HG03520 (cell line): ENCODE measurements around the gene TTBK1.
"Not testable (repeated sequence)": the region's sequence is repeated elsewhere in the genome, so short reads cannot be mapped to it uniquely, and the experiment has no call there.

Experiments
- ATAC-seq: cut with Tn5 transposase; IDR thresholded peaks from one replicate; pipeline ENCODE4 v1.9.1; 2021; ENCODE audit warnings: mild to moderate bottlenecking, moderate library complexity; ENCODE audit not compliant: unreplicated experiment

Gene TTBK1

DNA sequence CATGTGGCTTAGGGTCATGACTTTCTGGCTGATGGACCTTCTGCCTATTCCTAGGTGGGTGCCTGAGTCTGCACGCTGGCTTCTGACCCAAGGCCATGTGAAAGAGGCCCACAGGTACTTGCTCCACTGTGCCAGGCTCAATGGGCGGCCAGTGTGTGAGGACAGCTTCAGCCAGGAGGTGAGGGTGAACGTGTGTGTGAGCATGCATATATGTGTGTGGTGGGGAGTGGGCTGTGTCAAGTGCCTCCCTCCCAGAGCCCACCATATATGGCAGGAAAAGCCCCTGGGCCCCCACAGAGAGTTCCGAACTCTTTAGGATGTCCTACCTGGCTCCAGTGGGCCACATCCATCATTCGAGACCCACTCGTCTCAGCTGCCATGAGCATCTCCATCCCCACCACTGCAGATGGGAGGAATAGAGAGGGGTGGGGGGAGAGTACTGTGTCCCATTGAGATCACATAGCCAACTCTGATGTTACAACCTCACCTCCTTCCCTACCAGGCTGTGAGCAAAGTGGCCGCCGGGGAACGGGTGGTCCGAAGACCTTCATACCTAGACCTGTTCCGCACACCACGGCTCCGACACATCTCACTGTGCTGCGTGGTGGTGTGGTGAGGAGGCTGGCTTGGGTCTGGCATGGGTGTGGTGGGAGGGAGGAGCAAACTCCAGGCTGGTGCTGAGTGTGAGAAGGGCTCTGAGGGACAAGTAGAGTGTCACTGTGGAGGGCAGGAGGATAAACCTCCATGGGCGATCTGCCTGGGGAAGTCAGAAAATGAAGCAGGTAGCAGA, 58.0 kb downstream of the TTBK1 start:
- ATAC-seq = no peak

DNA sequence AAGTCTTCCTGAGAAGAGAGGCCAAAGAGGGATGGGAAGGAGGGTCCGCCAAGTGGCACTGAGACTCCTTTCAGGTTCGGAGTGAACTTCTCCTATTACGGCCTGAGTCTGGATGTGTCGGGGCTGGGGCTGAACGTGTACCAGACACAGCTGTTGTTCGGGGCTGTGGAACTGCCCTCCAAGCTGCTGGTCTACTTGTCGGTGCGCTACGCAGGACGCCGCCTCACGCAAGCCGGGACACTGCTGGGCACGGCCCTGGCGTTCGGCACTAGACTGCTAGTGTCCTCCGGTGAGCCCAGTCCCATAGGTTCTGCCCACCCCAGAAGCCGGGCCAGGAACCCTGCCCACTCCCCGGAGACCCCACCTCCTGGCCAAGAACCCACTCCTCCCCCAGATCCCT, 58.8 kb downstream of the TTBK1 start:
- ATAC-seq = no peak

DNA sequence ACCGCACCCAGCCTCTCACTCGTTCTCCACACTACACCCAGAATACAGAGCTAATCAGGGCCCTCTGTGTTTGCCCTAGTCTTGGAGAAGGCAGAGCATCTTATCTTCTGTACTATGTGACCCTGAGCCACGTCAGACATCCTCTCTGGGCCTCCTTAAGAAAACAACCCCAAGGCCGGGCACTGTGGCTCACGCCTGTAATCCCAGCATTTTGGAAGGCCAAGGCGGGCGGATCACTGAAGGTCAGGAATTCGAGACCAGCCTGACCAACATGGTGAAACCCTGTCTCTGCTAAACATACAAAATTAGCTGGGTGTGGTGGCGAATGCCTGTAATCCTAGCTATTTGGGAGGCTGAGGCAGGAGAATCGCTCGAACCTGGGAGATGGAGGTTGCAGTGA, 59.7 kb downstream of the TTBK1 start:
- not testable (repeated sequence) for ATAC-seq

DNA sequence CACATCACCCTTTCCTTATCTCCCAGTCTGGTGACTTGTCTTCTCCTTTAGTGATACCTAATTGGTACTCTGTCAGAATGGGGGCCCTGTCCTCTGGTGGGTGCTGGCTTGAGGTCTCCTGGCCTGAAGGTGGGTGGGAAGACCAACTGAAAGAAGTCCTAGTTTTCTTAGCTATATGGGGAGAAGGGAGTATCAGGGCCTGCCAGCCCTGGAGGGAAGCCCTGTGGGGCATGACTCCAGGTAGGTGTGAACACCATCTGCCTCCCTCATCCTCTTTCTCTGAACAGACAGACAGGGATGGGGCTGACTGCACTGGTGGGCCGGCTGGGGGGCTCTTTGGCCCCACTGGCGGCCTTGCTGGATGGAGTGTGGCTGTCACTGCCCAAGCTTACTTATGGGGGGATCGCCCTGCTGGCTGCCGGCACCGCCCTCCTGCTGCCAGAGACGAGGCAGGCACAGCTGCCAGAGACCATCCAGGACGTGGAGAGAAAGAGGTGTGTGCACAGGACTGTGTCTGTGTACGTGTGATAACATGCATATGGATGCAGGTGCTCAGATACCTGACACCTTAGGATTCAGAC, 60.6 kb downstream of the TTBK1 start:
- ATAC-seq = no peak

DNA sequence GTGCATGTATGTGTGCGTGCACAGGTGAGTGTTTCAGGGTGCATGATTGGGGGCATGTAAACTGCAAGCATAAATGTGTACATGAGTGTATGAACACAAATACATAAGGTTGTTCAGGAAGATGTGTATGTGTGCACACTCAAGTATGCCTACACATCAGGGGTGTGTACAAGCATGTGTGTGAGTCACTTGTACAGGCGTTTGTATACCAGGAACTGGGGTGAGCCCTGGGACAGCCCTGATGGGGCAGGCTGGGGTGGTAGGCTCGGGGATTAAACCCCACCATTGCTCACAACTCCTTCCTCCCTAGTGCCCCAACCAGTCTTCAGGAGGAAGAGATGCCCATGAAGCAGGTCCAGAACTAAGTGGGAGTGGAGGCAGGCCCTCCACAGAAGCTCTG, 61.1 kb downstream of the TTBK1 start:
- no peak for ATAC-seq

DNA sequence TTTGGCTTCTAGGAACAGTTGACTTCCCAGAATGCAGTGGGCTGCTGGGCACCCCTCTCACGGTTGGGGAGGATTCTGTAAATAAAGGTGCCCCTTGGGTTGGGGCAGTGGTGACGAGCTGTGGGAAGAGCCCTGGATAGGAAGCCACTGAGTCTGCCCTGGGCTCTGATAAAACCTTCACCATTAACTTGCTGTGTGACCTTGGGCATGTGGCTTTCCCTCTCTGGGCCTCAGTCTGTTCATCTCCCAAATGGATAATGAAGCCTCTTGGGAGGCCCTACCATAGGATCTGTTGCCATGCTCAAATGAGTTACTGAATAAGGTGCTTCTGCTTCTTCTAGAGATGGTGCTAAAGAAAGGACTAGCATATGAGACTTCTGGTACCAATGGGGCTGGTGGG, 61.6 kb downstream of the TTBK1 start:
- ATAC-seq = no peak

DNA sequence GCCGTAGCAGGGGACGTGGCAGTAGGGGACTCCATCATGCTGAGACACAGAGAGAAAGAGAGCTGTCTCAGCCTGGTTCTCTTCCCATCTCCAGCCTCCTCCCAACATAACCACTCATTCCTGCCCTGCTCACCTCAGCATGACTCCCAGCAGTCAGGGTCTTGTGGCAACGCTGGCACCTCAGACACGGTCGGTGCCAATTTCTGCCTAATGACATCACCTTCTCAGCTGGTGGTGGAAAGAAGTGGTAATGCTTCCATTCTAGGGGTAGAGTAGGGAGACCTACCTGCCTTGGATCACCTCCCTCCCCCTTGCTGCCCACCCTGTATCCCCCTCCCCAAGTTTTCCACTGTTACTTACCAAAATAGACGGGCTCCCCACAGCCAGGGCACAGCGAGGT, 62.8 kb downstream of the TTBK1 start:
- ATAC-seq = no peak

DNA sequence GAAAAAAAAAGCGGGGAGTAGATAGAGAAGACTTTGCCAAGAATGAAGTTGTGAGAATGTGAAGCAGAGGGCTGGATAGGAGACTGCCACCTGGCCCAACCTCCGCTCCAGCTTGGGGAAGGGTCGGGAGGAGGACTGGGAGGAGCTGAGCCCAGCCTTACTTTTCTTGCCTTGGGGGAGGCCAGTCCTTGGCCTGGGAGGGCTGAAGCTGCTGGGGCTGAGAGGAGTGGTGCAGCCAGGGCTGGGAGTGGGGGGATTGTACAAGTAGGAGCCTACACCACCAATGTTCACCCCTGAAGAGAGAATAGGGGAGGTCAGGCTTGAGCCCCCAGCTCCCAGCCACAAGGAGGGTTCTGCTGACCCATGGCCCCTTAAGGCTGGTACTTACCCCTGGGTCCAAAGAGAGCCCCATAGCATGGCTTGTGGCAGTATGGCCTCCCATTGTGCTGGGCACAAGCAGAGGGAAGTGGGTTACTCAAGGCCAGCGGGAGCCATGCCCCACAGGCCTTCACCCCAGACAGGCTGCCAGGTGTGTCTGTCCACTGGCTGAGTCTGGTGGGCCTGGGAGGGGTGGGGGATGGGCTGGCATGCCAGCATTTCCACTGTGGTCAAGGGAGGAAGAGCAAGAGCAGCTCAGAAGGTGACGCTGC, 64.3 kb downstream of the TTBK1 start:
- no peak for ATAC-seq

DNA sequence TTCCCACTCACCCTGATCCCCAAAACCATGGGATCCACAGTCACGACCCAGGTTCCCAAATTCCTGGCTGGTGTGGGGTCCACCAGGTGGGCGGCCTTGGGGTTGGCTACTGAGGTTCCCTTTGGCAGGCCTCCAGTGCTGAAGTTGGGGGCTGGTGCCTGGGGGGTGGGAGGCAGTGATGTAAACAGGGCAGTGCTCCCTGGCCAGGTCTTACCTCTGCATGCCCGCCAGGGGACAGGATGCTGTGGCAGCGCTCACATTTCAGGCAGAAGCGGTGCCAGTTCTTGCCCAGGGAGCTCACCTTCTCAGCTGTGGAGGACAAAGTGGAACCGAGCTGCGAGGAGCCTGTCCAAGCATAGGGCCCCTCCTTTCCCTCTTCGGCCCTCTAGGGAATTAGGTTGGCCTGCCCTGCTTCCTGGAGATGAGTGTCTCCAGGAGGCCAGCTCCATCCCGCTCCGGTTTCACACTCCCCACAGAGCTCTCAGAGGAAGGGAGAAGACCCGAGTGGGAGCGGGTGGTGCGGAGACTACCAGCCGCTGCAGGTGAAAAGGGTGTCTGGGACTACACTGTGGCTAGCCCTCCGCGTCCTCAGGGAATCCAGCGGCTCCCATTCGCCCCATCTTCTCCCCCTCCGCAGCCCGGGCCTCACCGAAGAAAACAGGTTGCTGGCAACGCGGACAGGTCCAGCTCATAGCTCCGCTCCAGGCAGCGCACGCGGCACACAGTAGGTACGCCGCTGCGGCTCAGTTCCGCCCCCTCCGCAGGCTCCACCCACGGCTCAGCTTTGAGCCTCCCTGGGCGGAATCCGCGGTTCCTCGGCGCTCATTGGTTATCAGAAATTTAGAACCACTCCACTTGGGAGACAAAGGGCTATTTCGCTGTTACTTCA, 65.1 kb downstream of the TTBK1 start, which contains the start of gene CRIP3:
CRIP3 (minus strand) TSS at position 726 of the 889 bp plus-strand sequence; CDS start at position 692, 34 bp downstream.
- ATAC-seq = no peak

DNA sequence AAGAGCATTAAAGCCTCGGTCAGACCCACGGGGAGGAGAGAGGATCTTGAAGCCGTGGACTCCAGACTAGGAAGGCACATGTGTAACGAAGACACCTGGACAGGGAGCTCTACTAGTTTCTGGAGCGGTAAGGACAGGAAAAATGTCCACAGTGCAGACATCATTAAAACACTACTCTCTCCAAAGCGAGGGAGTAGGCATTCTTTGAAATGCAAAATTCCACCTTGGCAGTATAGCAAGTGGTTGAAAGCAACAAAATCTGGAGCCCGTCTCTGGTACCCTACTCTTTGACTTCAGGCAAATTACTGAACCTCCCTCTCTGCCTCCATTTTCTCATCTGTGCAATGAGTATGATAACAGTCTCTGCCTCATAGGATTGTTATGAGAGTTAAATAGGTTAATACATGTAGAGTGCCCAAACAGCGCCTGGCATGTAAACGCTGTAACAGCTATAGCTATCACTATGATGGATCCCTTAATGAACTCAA, 65.8 kb downstream of the TTBK1 start:
- no peak for ATAC-seq

DNA sequence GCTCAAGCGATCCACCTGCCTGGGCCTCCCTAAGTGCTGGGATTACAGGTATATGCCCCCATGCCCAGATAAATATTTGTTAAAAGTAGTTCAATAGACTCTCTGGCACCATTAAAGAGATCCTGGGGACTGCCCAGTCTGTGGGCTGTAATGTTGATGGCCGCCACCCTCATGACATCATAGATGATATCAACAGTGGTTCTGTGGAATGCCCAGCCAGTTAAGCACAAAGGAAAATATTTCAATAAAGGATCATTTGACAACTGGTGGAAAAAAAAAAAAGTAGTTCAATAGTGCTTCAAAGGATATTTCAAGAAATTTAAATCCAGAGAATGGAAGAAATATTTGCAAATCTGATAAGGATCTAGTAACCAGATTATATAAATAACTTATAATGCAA, 66.9 kb downstream of the TTBK1 start:
- no peak for ATAC-seq

DNA sequence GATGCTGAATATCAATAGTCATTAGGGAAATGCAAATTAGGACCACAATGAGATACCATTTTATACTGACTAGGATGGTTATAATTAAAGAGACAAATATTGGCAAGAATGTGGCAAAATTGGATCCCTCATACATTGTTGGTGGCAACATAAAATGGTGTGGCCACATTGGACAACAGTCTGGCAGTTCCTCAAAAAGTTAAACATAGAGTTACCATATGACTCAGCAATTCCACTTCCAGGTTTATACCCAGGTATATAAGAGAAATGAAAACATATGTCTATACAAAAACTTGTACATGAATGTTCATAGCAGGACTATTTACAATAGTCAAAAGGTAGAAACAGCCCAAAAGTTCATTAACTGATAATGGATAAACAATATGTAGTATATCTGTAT, 67.3 kb downstream of the TTBK1 start:
- ATAC-seq = no peak

DNA sequence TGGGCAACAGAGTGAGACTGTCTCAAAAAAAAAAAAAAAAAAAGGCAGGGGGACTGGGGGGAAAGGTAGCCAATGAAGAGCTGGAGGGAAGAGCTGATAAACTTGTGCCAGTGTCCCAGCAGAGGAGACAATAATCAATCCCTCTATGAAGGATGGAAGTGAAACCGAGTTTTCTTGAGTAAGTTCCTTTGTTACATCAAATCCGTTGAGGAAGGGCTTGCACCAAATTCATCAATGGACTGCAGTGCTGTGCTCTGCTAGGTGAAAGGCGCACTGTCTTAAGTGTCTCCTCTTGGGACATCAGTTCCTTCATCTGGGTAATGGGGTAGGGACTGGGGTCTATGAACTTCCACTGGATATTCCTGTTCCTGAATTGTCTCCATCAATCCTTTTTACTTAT, 68.4 kb downstream of the TTBK1 start:
- ATAC-seq = no peak

DNA sequence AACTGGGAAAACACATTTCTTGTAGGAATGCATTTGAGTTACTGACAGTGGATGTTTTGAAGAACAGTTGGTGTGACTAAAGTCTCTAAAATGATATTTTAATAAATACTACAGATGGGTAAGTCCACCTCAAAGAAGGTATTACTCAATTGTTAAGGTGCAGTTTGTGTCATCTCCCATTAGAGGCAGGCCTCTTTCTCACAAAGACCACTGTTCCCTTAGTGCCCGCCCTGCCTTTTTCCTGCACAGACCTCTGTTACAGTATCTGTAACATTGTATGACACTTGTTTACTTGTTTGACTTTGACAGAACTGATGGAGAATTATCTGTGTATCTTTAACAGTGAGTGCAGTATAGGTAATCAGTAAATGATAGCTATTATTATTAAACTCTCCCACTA, 70.5 kb downstream of the TTBK1 start:
- no peak for ATAC-seq

DNA sequence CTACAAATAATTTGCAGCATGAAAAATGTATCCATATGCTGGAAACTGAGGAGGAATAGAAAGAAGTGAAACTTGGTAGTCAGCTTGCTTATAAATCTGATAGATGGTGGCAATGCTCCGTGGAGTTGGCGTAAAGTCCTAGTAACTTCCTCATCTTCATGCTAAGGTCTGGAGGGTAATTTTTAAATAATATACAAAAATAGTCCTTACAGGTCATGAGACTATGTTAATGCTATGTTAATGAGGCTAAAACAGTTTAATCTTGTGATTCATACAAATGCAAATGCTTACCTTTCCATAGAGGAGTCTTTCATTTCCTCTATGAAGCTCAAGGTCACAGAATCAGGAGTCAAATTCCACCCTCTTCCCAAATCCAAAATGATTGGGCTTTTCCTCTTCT, 74.7 kb downstream of the TTBK1 start:
- no peak for ATAC-seq

DNA sequence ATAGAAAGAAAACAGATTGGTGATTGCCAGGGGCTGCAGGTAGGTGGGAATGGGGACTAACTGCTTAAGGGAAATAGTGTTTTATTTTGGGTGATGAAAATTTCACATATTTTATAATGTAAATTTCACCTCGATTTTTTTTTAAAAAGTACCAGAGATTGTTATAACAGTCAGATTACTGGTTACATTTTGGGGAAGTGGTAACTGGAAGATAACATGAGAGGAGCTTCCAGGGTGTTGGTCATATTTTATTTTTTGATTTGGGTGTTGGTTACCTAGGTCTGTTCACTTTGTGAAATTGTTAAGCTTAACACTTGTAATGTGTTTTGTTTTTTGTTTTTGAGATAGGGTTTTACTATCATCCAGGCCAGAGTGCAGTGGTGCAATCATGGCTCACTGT, 82.6 kb downstream of the TTBK1 start:
- no peak for ATAC-seq

DNA sequence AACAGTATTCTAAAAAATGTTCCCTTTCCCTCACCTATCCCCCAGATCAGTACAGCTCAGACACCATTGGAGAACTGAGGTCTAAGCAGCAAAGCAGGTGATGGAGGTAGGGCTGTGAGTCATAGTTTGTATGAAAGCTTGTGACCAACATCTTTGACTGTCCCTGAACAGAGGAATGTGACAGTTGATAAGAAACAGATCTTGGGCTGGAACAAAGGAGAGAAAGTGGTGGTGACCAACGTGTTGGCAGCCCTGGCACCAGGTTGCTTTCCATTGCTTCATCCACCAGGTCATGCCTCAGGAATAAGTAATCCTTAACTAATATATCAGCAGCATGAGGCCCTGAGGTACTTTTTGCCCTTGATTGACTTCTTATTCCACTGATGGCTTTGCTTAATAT, 85.2 kb downstream of the TTBK1 start:
- ATAC-seq = no peak

DNA sequence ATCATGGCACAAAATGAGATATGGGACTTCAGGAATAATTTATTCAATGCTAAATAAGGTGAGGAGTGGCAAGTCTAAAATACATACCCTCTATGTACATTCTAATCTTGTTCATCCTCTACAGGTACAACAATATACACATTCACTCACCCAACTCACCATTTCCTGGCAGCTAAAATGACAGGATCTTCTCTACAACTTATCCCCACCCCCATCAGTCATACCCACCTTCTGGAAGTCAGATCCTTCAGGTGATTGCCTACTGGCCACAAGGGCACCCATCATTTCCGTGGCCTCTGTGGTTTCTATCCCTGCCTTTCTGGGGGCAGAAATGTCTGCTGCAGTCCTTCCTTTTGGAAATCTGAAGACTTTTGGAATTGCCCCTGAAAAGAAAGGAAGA, 88.2 kb downstream of the TTBK1 start:
- ATAC-seq = no peak

DNA sequence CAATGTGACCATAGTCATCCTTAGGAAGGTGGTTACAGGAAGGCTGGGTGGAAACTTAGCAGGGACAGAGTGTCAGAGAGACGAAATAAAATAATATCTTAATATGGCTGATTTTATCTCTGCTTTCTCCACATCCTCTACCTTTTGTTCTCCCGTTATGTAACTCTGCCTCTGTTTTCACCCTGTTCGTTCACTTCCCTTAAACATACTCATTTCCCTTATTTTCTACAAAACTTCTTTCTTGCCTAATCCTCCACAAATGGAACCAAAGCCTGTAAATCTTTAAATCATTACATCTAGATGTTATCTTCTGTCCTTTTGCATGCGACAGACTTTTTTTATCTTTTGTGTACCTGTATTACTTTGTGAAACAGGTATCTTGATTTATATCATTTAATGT, 88.6 kb downstream of the TTBK1 start:
- ATAC-seq = no peak

DNA sequence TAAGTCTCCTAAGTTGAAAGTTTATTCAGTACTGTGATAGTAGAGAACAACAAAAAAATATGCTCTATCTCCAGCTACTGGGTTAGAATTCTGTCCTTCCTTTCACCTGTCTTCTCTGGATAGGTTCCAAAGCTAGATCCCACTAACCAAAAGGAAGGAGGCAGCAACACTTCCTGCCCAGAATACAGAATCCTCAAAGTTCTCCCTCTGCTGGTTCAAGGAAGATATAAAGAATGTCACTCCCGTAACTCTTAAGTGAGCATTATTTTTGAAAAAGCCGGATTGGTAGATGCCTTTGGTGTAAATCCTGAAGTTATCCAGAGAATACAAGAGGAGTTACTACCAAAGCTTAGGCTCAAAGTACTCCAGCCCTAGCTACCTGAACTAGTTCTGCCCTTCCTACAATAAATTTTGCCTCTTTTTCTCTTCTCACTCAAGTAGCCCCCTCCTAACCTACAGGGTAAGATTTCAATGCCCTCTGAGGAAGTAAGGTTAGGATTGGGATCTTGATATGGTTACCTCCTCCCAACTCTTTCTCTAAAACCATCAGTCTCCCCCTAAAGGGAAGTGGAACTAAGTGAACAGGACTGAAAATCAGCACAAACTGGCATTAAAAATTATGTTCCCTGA, 91.3 kb downstream of the TTBK1 start:
- ATAC-seq = no peak

DNA sequence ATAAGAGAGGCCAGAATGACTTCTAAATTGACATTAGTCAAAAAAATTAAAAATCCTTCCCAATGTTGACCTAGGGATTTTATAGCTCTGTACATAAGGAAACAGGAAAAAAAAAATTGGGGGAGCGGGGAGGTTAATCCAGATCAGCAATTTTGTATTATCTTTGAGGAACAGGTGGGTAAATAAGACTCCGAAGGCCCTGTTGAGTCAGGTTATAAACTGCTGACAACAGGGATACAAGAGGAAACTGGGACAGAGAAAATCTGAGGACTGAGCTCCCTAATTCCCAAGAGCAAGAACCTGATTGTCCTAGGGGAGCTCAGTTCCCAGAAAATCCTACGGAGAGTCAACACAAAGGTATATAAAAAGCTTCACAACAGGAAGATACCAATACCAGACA, 92.2 kb downstream of the TTBK1 start:
- ATAC-seq = no peak
